Activated CD8-positive, alpha-beta T cell treated with anti-CD3 and anti-CD28 coated beads, Interleukin-2, amount 10 ng/mL, durations not matched to agents 7 days and 5 days (primary cell): Measurements from ENCODE around the gene GPD1L. TPM values are rescaled to one million over a fixed set of nuclear protein-coding genes. Genes with fewer than 3 reads are reported as not detected.

ENCODE experiments used
- ATAC-seq: fragments of 150-1000 bp; cut with Tn5 transposase; one replicate; pipeline ENCODE4 v1.10.0; 2021; ENCODE audit warnings: moderate library complexity
- CTCF ChIA-PET: fragments of 350-600 bp; sonication (Branson Sonifier 250); formaldehyde crosslinking; loops from one replicate; lab custom pipeline; 2021; ENCODE audit warnings: antibody characterized with exemption; lab: Charles Lee
- POLR2A ChIA-PET: fragments of 350-600 bp; sonication (Branson Sonifier 250); formaldehyde crosslinking; loops from one replicate; lab custom pipeline; 2021; ENCODE audit warnings: antibody characterized with exemption; lab: Charles Lee
- DNase-seq: peaks from one replicate; pipeline ENCODE4 v3.0.0-alpha.2; 2020
- H3K27ac Mint-ChIP-seq: one replicate; pipeline ENCODE4 v1.8.0; 2021; ENCODE audit warnings: mild to moderate bottlenecking, mixed read lengths
- H3K27me3 Mint-ChIP-seq: one replicate; pipeline ENCODE4 v1.8.0; 2021; ENCODE audit warnings: low read depth, mixed read lengths
- H3K36me3 Mint-ChIP-seq: one replicate; pipeline ENCODE4 v1.8.0; 2021; ENCODE audit warnings: low read depth, mixed read lengths
- H3K4me1 Mint-ChIP-seq: one replicate; pipeline ENCODE4 v1.8.0; 2021; ENCODE audit warnings: low read depth, mixed read lengths
- H3K4me3 Mint-ChIP-seq: one replicate; pipeline ENCODE4 v1.8.0; 2021; ENCODE audit warnings: mild to moderate bottlenecking, mixed read lengths
- H3K9me3 Mint-ChIP-seq: one replicate; pipeline ENCODE4 v1.8.0; 2022; ENCODE audit warnings: mixed read lengths; ENCODE audit not compliant: insufficient read depth
- total RNA-seq, 2 experiments: library from RNA; stranded (reverse); gene quantifications; one replicate each; pipeline ENCODE4 v1.2.3, GENCODE V29; 2021

The GPD1L gene
- total RNA-seq, 2 experiments from 2014 or later: 33.8 to 37.0 TPM

DNA sequence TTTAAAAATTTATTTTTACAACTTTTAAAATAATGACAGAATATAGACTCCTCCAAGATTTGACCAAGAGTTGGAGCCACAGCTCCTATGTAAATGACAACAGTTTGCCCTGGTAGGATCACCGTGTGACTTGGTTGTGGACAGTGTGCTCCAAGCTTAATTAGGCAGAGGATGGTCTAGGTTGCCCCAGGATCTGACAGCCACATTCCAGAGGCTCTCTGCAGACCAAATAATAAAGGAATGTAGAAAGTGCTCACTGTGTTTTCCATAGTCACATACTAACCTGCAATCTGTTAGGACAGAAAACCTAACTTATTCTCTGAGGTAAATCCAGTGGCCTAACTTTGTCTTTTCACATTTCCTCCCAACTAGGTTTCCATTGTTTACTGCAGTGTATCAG is 59.0 kb downstream of the GPD1L start:
- Mint-ChIP-seq H3K36me3 (peaks cover 59% of the 10 kb centered on the region), H3K27ac (no peak overlapping the region), H3K27me3 (no peaks in the 10 kb centered on the region), H3K9me3 (no peaks in the 10 kb centered on the region), H3K4me1 (no peaks in the 10 kb centered on the region), H3K4me3 (no peak overlapping the region)
- ATAC-seq: no peak
- ChIA-PET POLR2A (no interaction called here), CTCF (no interaction called here)
- DNase-seq: no peak

DNA sequence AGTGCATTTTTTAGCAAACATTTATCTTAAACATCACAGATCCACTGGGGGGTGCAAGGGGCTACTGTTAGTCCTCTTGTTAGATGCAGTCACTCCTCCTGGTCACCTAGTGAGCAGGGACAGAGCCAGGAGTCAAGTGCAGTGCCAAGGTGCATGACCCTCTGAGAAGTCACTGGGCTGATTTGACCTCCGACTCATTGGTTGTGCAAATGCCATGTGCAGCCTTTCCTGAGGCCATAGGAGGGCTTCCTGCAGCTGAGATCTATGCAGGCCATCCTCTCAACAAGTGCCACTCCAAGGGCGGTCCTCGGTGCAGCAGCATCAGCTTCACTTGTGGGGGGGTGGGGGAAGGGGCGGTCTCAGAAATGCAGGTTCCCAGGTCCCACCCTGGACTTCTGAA is 60.2 kb downstream of the GPD1L start:
- Mint-ChIP-seq H3K9me3 (peaks cover 6% of the 10 kb centered on the region), H3K27ac (no peak overlapping the region), H3K36me3 (peaks cover 57% of the 10 kb centered on the region), H3K4me3 (no peak overlapping the region), H3K4me1 (no peaks in the 10 kb centered on the region), H3K27me3 (no peaks in the 10 kb centered on the region)
- DNase-seq (no peak), ATAC-seq (no peak)
- POLR2A ChIA-PET: no interaction called here
- CTCF ChIA-PET: no interaction called here

DNA sequence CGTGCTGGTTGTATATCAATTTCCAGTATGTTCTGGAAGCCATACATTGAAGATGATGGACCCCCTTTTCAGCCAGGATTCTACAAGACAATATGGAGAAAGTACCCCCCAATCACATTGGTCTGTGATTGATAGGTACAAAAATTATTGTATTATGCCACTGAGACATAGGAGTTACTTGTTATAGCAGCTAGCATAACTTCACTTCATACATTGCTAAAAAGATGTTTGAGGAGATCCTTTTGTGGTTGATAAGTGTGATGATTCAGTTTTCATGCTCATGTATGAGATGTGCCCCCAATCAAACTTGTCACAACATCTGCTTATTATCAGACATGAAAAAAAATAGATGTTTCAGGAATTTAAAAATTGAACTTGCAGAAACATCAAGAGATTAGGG is 66.0 kb downstream of the GPD1L start:
- H3K27me3 Mint-ChIP-seq: peaks cover 3% of the 10 kb centered on the region
- ATAC-seq (no peak), DNase-seq (no peak)
- H3K4me1 Mint-ChIP-seq: peaks cover 4% of the 10 kb centered on the region
- peaks cover 9% of the 10 kb centered on the region for H3K9me3 Mint-ChIP-seq
- no peak overlapping the region for H3K27ac Mint-ChIP-seq
- peaks cover 33% of the 10 kb centered on the region for H3K36me3 Mint-ChIP-seq
- H3K4me3 Mint-ChIP-seq: no peak overlapping the region
- ChIA-PET POLR2A (no interaction called here), CTCF (no interaction called here)

DNA sequence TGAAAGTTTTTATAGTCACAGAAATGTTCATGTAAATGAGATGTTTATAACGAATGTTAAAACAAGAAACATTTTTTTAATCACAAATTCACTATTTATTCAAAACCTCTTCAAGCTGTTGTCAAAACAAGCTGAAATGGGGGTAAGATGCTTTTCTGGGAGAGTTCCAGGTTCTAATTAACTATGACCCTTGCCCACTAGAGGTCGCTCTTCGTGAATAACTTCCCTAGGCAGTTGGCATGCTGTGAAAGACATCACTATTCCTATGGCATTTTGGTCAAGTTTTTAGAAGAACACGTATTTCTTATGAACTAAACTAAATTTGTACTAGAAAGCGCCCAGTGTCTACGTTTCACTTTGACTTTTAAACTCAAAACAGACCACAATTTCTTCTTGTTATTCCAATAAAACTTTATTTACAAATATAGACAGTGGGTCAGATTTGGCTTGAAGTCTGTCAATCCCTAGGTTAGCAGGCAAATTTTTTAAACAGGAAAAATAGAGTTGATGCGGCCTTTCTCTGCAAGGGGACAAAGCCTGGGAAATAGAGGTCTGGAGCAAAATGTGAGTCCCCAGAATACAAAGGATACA is 69.3 kb downstream of the GPD1L start:
- peaks cover 9% of the 10 kb centered on the region for H3K9me3 Mint-ChIP-seq
- peaks cover 11% of the 10 kb centered on the region for H3K36me3 Mint-ChIP-seq
- H3K4me1 Mint-ChIP-seq: peaks cover 6% of the 10 kb centered on the region
- H3K4me3 Mint-ChIP-seq: no peak overlapping the region
- ChIA-PET POLR2A (no interaction called here), CTCF (interaction anchor here (0.6 to 4.0 kb wide), 28 partner anchors 16 to 413 kb away, joined by 3 to 42 read pairs (median 4); no protein-coding TSS in a partner anchor)
- H3K27me3 Mint-ChIP-seq: peaks cover 11% of the 10 kb centered on the region
- ATAC-seq (no peak), DNase-seq (peak; percentile 70)
- no peak overlapping the region for H3K27ac Mint-ChIP-seq

DNA sequence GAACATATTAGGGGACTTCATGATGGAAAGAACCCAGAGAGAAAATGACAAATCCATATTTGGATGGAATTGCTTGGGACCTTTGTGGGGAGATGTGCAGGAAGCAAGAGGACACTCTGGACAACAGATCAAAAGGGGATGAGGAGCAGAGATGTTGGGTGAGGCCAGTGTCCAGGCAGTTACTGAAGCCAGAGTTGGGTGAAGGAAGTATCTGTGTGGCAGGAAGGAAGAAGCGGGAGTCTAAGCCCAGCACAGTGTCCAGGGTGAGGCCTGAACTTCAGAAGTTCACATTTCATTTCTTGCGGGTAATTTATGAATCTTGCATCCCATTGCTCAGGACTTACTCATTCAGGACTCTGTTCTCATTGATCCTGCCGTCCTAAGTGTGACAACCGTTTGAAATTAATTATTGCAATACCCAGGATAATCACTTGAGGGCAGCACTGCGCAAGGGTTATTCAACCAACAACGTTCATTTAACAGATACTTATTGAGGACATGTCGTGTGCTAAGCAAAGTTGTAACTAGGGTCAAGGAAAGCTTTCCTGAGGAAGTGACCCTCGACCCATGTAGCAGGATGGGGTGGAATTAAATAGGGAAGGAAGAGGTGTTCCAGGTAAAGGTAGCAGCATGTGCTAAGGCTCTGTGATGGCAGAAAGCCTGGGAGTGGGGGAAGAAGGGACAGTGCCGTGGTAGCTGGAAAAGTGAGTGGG is 70.7 kb downstream of the GPD1L start:
- POLR2A ChIA-PET: no interaction called here
- Mint-ChIP-seq H3K27ac (no peak overlapping the region), H3K9me3 (no peaks in the 10 kb centered on the region), H3K36me3 (peaks cover 3% of the 10 kb centered on the region), H3K27me3 (peaks cover 11% of the 10 kb centered on the region), H3K4me3 (no peak overlapping the region), H3K4me1 (peaks cover 6% of the 10 kb centered on the region)
- peak; percentile 66 for ATAC-seq
- CTCF ChIA-PET: interaction anchor here (0.6 to 4.0 kb wide), 36 partner anchors 13 to 411 kb away, joined by 3 to 42 read pairs (median 4); partner anchors contain the start of gene CMTM7
- peak; percentile 80 for DNase-seq

DNA sequence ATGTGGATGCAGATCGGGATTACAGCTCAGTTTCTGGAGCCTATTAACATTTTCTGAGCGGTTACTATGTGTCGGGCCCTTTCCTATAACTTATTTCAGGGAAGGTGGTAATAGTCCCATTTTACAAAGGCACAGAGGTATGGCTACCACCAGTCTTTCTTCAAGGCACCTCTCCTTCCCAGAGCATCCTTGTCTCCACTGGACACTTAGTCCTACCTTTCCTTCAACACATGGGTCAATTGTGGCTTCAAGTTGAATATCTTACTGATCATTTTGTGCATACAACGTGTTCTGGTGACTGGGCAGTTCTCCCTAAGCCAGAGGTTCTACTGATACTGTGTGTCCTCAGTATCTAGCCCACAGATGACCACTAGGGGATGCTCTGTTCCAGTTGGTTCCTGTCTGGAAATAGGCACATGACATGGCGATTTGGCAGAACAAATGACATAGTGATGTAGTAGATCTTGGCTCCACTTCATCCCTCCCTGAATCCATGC is 71.3 kb downstream of the GPD1L start:
- ChIA-PET POLR2A (no interaction called here), CTCF (interaction anchor here (0.6 to 4.0 kb wide), 26 partner anchors 14 to 324 kb away, joined by 3 to 42 read pairs (median 5); partner anchors contain the start of gene CMTM7)
- H3K27ac Mint-ChIP-seq: no peak overlapping the region
- peak; percentile 80 for ATAC-seq
- no peaks in the 10 kb centered on the region for H3K36me3 Mint-ChIP-seq
- H3K9me3 Mint-ChIP-seq: no peaks in the 10 kb centered on the region
- H3K27me3 Mint-ChIP-seq: peaks cover 14% of the 10 kb centered on the region
- peaks cover 6% of the 10 kb centered on the region for H3K4me1 Mint-ChIP-seq
- DNase-seq: peak; percentile 63
- H3K4me3 Mint-ChIP-seq: no peak overlapping the region

DNA sequence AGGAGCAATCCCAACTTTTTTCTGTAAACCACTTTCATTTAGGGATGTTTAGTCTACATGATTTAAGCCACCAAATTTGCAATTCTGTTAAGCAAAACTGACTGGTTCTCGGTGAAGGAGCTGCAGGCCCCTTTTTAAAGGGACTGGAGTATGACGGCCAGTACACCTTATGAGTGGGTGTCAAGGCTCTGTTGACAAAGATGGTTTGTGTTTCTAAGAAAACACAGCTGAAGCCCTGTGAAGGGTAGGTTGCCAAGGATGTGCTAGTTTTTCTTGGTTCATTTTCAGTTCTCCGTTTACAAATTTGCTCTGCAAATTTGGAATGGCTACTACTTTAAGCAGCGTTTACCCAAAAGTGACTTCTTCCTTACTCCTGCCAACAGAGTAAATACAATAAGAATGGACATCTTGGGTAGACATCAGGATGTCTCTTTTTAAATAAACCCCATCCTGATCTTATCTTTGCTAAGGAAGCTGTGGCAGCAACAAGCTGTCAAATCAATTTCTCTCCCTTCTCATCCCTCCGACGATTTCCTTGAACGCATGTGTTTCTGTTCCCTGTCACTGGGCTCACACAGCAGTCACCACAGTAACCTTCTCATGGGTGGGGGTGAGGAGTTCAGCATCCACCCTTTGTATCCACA is 73.8 kb downstream of the GPD1L start:
- DNase-seq: no peak
- no peak overlapping the region for H3K4me3 Mint-ChIP-seq
- no peak for ATAC-seq
- no peaks in the 10 kb centered on the region for H3K36me3 Mint-ChIP-seq
- ChIA-PET POLR2A (no interaction called here), CTCF (interaction anchor here (0.8 kb wide), 1 partner anchor 123 kb away, joined by 3 read pairs; no protein-coding TSS in a partner anchor)
- peaks cover 21% of the 10 kb centered on the region for H3K27me3 Mint-ChIP-seq
- H3K9me3 Mint-ChIP-seq: no peaks in the 10 kb centered on the region
- H3K27ac Mint-ChIP-seq: no peak overlapping the region
- H3K4me1 Mint-ChIP-seq: peaks cover 6% of the 10 kb centered on the region

DNA sequence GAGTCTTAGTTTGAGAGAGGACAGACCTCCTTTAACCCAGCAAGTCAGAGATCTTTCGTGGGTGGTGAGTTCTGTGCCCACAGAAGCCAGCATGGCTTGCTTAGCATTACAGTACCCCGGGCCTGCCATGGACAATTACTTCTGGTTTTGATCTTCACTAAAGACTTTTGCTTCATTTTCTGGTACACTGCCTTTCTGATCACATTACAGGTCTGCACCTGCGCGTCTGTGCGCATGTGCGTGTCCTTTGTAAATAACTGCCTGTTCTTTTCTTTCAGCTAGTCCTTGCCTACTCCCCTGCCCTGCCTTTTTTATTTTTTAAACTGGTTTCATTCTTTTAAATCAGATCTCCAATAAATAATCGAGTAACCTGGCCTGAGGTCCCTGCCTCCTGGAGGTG is 74.9 kb downstream of the GPD1L start:
- POLR2A ChIA-PET: no interaction called here
- CTCF ChIA-PET: interaction anchor here (0.9 kb wide), 1 partner anchor 194 kb away, joined by 4 read pairs; no protein-coding TSS in a partner anchor
- H3K27ac Mint-ChIP-seq: no peak overlapping the region
- H3K4me1 Mint-ChIP-seq: peaks cover 6% of the 10 kb centered on the region
- peaks cover 21% of the 10 kb centered on the region for H3K27me3 Mint-ChIP-seq
- no peaks in the 10 kb centered on the region for H3K36me3 Mint-ChIP-seq
- H3K9me3 Mint-ChIP-seq: no peaks in the 10 kb centered on the region
- no peak for ATAC-seq
- no peak overlapping the region for H3K4me3 Mint-ChIP-seq
- no peak for DNase-seq

DNA sequence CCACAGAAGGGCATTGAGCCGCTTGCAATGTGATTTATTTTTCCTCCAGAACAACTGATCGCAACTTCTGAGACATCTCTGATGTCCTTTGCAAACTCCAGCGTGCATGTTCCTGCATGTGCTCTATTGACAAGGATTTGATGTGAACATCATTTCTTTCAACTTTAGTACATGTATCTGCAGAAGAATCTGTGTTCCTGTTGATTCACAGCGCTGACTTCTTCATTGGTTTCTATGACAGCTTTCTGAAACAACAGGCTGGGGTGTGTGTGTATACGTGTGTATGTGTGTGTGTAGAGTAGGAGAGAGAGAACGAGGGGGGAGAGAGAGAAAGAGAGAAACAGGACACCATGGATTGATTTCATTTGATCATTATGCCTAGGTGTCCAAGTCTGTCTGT is 75.4 kb downstream of the GPD1L start:
- no peak for DNase-seq
- no peaks in the 10 kb centered on the region for H3K9me3 Mint-ChIP-seq
- ChIA-PET POLR2A (no interaction called here), CTCF (interaction anchor here (0.9 kb wide), 1 partner anchor 193 kb away, joined by 4 read pairs; no protein-coding TSS in a partner anchor)
- H3K36me3 Mint-ChIP-seq: no peaks in the 10 kb centered on the region
- H3K27ac Mint-ChIP-seq: no peak overlapping the region
- ATAC-seq: no peak
- peaks cover 6% of the 10 kb centered on the region for H3K4me1 Mint-ChIP-seq
- H3K4me3 Mint-ChIP-seq: no peak overlapping the region
- H3K27me3 Mint-ChIP-seq: peaks cover 21% of the 10 kb centered on the region

DNA sequence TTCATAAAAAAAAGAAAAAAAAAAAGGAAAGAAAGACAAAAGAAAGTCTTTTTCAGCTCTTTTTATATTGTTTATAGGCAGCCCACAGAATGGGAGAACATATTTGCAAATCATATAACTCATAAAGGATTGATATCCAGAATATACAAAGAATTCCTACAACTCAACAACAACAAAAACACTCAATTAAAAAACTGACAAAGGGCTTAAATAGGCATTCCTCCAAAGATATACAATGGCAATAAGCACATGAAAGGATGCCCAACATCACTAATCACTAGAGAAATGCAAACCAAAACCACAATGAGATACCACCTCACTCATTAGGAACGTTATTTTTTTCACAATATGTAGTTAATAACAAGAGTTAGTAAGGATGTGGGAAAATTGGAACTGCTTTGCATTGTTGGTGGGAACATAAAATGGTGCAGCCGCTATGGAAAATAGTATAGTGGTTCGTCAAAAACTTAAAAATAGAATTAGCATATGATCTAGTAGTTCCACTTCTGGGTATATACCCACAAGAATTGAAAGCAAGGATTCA is 77.8 kb downstream of the GPD1L start:
- Mint-ChIP-seq H3K27ac (no peak overlapping the region), H3K36me3 (no peaks in the 10 kb centered on the region), H3K27me3 (peaks cover 20% of the 10 kb centered on the region), H3K4me1 (no peaks in the 10 kb centered on the region), H3K9me3 (no peaks in the 10 kb centered on the region), H3K4me3 (no peak overlapping the region)
- POLR2A ChIA-PET: no interaction called here
- DNase-seq (no peak), ATAC-seq (no peak)
- CTCF ChIA-PET: no interaction called here

DNA sequence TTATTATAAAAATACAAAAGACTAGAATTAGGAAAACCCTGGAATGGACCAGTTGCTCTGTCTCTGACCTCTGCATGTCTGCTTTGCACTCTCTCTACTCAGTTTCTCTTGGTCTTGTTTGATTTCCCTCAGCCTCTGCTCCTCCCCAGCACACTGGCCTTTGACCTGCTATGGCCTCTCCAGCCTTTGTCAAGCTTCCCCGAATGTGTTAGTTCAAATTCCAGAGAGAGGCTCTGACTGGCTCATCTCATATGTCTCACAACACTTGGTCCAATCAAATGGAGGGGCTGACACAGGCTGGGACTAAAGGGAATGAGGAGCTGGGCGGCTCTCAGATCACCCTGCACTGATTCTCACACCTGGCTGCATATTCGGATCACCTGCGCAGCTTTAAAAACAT is 79.7 kb downstream of the GPD1L start:
- H3K9me3 Mint-ChIP-seq: no peaks in the 10 kb centered on the region
- ATAC-seq (no peak), DNase-seq (no peak)
- no peak overlapping the region for H3K27ac Mint-ChIP-seq
- H3K27me3 Mint-ChIP-seq: peaks cover 19% of the 10 kb centered on the region
- H3K4me3 Mint-ChIP-seq: no peak overlapping the region
- ChIA-PET POLR2A (no interaction called here), CTCF (no interaction called here)
- no peaks in the 10 kb centered on the region for H3K4me1 Mint-ChIP-seq
- no peaks in the 10 kb centered on the region for H3K36me3 Mint-ChIP-seq
